Ishikawa (cell line): Measurements from ENCODE around the gene IL1RAPL1.

Experiments
- CEBPB ChIP-seq: IDR thresholded peaks from 2 replicates; pipeline ENCODE4 v1.6.1; 2012
- CREB1 ChIP-seq: IDR thresholded peaks from 2 replicates; pipeline ENCODE4 v1.6.1; 2012; ENCODE audit warnings: low read depth
- EGR1 ChIP-seq: IDR thresholded peaks from 2 replicates; pipeline ENCODE4 v1.6.1; 2012
- EP300 ChIP-seq: IDR thresholded peaks from 2 replicates; pipeline ENCODE4 v1.6.1; 2012; ENCODE audit warnings: borderline replicate concordance
- FOXM1 ChIP-seq: IDR thresholded peaks from 2 replicates; pipeline ENCODE4 v1.6.1; 2012; ENCODE audit warnings: low read depth, borderline replicate concordance
- MAX ChIP-seq: IDR thresholded peaks from 2 replicates; pipeline ENCODE4 v1.6.1; 2012
- RAD21 ChIP-seq: IDR thresholded peaks from 2 replicates; pipeline ENCODE4 v1.6.1; 2012; ENCODE audit warnings: low read depth
- REST ChIP-seq: IDR thresholded peaks from 2 replicates; pipeline ENCODE4 v1.6.1; 2012; ENCODE audit warnings: low read depth, mild to moderate bottlenecking
- TAF1 ChIP-seq: IDR thresholded peaks from 2 replicates; pipeline ENCODE4 v1.6.1; 2012; ENCODE audit warnings: low read depth, mild to moderate bottlenecking
- TCF12 ChIP-seq: IDR thresholded peaks from 2 replicates; pipeline ENCODE4 v1.6.1; 2012; ENCODE audit warnings: low read depth
- TEAD4 ChIP-seq: IDR thresholded peaks from 2 replicates; pipeline ENCODE4 v1.6.1; 2012
- USF1 ChIP-seq: IDR thresholded peaks from 2 replicates; pipeline ENCODE4 v1.6.1; 2012
- YY1 ChIP-seq: IDR thresholded peaks from 2 replicates; pipeline ENCODE4 v1.6.1; 2012; ENCODE audit warnings: low read depth

- TF ChIP-seq CEBPB, result no peak
- TF ChIP-seq TCF12, result no peak
- no peak for TF ChIP-seq USF1
- TF ChIP-seq EP300, result no peak
- no peak for TF ChIP-seq RAD21
- TF ChIP-seq FOXM1, result no peak
- TF ChIP-seq MAX, result no peak
- no peak for TF ChIP-seq YY1
- no peak for TF ChIP-seq TEAD4
- no peak for TF ChIP-seq REST
- TF ChIP-seq EGR1, result no peak
- TF ChIP-seq CREB1, result no peak
- no peak for TF ChIP-seq TAF1
Measured at GRCh38 chrX:29693912-29694311, 1106.7 kb downstream of the IL1RAPL1 start.
